H1 (cell line): Measurements from ENCODE around the gene CLIC1. TPM values are rescaled to one million over a fixed set of nuclear protein-coding genes. Genes with fewer than 3 reads are reported as not detected.

Experiments
- CTCF ChIA-PET: fragments of 300-600 bp; sonication (Branson Sonifier 250); formaldehyde crosslinking; loops from one replicate; lab custom pipeline; 2021; ENCODE audit not compliant: partially characterized antibody; lab: Charles Lee
- POLR2A ChIA-PET: fragments of 300-600 bp; sonication (Branson Sonifier 250); formaldehyde crosslinking; loops from one replicate; lab custom pipeline; 2021; ENCODE audit warnings: inconsistent platforms; ENCODE audit not compliant: partially characterized antibody; lab: Charles Lee
- DNase-seq, 2 experiments: peaks; one replicate each; pipeline versions ENCODE4 v3.0.0 to v3.0.0-alpha.2; 2010 to 2022; ENCODE audit warnings: low spot score in 2 of 2, low read depth in 1 of 2, mixed read lengths in 1 of 2
- FAIRE-seq: peaks from 2 replicates; lab custom pipeline; 2011; peaks lifted over from hg19 to GRCh38; lab: Jason Lieb, UNC
- H2AFZ ChIP-seq: 2 replicates; pipeline ENCODE4 v1.8.1; 2012; ENCODE audit warnings: low read length, inconsistent platforms
- H2AK5ac ChIP-seq: 2 replicates; pipeline ENCODE4 v1.6.1; 2013; ENCODE audit warnings: low read depth, low read length
- H2BK120ac ChIP-seq: replicated peaks from 2 replicates; pipeline ENCODE3; 2013; ENCODE audit warnings: low read depth, low read length, inconsistent platforms
- H2BK12ac ChIP-seq: 2 replicates; pipeline ENCODE4 v1.6.1; 2013; ENCODE audit warnings: low read depth, low read length
- H2BK15ac ChIP-seq: 2 replicates; pipeline ENCODE4 v1.6.1; 2013; ENCODE audit warnings: low read length
- H2BK20ac ChIP-seq: 2 replicates; pipeline ENCODE4 v1.6.1; 2013; ENCODE audit warnings: low read length
- H2BK5ac ChIP-seq: 2 replicates; pipeline ENCODE4 v1.6.1; 2013; ENCODE audit warnings: low read depth, low read length
- H3K14ac ChIP-seq: 2 replicates; pipeline ENCODE4 v1.6.1; 2013; ENCODE audit warnings: inconsistent platforms; ENCODE audit not compliant: insufficient read length
- H3K18ac ChIP-seq: 2 replicates; pipeline ENCODE4 v1.6.1; 2013; ENCODE audit warnings: low read length; ENCODE audit errors: extremely low read depth
- H3K23ac ChIP-seq: 2 replicates; pipeline ENCODE4 v1.6.1; 2013; ENCODE audit warnings: inconsistent platforms; ENCODE audit not compliant: insufficient read length
- H3K23me2 ChIP-seq: 2 replicates; pipeline ENCODE4 v1.6.1; 2013; ENCODE audit warnings: low read depth, low read length
- H3K27ac ChIP-seq: 2 replicates; pipeline ENCODE4 v1.6.1; 2011; ENCODE audit warnings: low read depth, low read length, inconsistent platforms
- H3K27me3 ChIP-seq, 4 experiments: replicated peaks in 1 of 4; 1 replicate in 1 of 4; 2 replicates in 3 of 4; pipeline versions ENCODE4 v1.6.1 to v1.8.1; 2011 to 2013; ENCODE audit warnings: low read length in 3 of 4, mild to moderate bottlenecking in 3 of 4, inconsistent platforms in 2 of 4, mixed read lengths in 2 of 4, moderate library complexity in 1 of 4; ENCODE audit not compliant: control insufficient read depth in 3 of 4, insufficient read depth in 3 of 4; ENCODE audit errors: extremely low read depth in 1 of 4
- H3K36me3 ChIP-seq, 4 experiments: 2 replicates each; pipeline versions ENCODE4 v1.6.1 to v1.8.1; 2011 to 2013; ENCODE audit warnings: mild to moderate bottlenecking in 4 of 4, low read length in 3 of 4, moderate library complexity in 2 of 4, control low read depth in 1 of 4, inconsistent platforms in 1 of 4; ENCODE audit not compliant: insufficient read depth in 4 of 4, control insufficient read depth in 2 of 4
- H3K4ac ChIP-seq: replicated peaks from 2 replicates; pipeline ENCODE3; 2013; ENCODE audit warnings: low read length, low read depth, mixed read lengths, inconsistent platforms; ENCODE audit not compliant: insufficient read length
- H3K4me1 ChIP-seq, 4 experiments: replicated peaks in 1 of 4; 1 replicate in 1 of 4; 2 replicates in 3 of 4; pipeline versions ENCODE4 v1.6.1 to v1.8.1; 2011 to 2013; ENCODE audit warnings: low read length in 3 of 4, inconsistent platforms in 2 of 4, mixed read lengths in 1 of 4; ENCODE audit not compliant: insufficient read depth in 4 of 4, control insufficient read depth in 3 of 4
- H3K4me2 ChIP-seq, 2 experiments: 2 replicates each; pipeline versions ENCODE4 v1.6.1 to v1.8.1; 2011 to 2013; ENCODE audit warnings: low read depth in 2 of 2, low read length in 2 of 2, control low read depth in 1 of 2, inconsistent platforms in 1 of 2, mild to moderate bottlenecking in 1 of 2; ENCODE audit not compliant: insufficient read depth in 1 of 2
- H3K4me3 ChIP-seq, 4 experiments: fragments of 200-600, 300-600 bp in 1 of 4; sonication (generic), shearing (Covaris generic), sonication (Bioruptor Twin) in 1 of 4; 2 replicates each; pipeline versions ENCODE4 v1.5.1 to v1.8.1; 2011 to 2016; ENCODE audit warnings: low read length in 4 of 4, low read depth in 3 of 4, control low read depth in 2 of 4, inconsistent platforms in 2 of 4, mild to moderate bottlenecking in 2 of 4, mixed read lengths in 1 of 4, moderate library complexity in 1 of 4; ENCODE audit not compliant: insufficient read depth in 2 of 4; ENCODE audit errors: extremely low read depth in 1 of 4
- H3K56ac ChIP-seq: replicated peaks from 2 replicates; pipeline ENCODE3; 2013; ENCODE audit warnings: low read depth, mild to moderate bottlenecking, mixed read lengths, low read length, inconsistent platforms; ENCODE audit not compliant: insufficient read length
- H3K79me1 ChIP-seq: 2 replicates; pipeline ENCODE4 v1.6.1; 2013; ENCODE audit warnings: low read depth, low read length, control low read depth
- H3K79me2 ChIP-seq, 2 experiments: 2 replicates each; pipeline versions ENCODE4 v1.6.1 to v1.8.1; 2012 to 2013; ENCODE audit warnings: low read length in 2 of 2, mild to moderate bottlenecking in 2 of 2, inconsistent platforms in 1 of 2; ENCODE audit not compliant: insufficient read depth in 2 of 2, control insufficient read depth in 1 of 2
- H3K9ac ChIP-seq, 4 experiments: replicated peaks in 1 of 4; 1 replicate in 1 of 4; 2 replicates in 3 of 4; pipeline versions ENCODE4 v1.6.1 to v1.8.1; 2011 to 2013; ENCODE audit warnings: low read depth in 3 of 4, low read length in 3 of 4, control low read depth in 2 of 4, mild to moderate bottlenecking in 2 of 4, moderate library complexity in 2 of 4, inconsistent platforms in 1 of 4; ENCODE audit errors: extremely low read depth in 1 of 4
- H3K9me3 ChIP-seq, 2 experiments: 2 replicates each; pipeline versions ENCODE4 v1.6.1 to v1.8.1; 2012 to 2013; ENCODE audit warnings: mild to moderate bottlenecking in 2 of 2, moderate library complexity in 2 of 2, control low read depth in 1 of 2, inconsistent platforms in 1 of 2, low read depth in 1 of 2, low read length in 1 of 2, mixed read lengths in 1 of 2; ENCODE audit not compliant: insufficient read depth in 2 of 2
- H4K20me1 ChIP-seq, 2 experiments: replicated peaks in 1 of 2; 2 replicates each; pipeline versions ENCODE3 to v1.8.1; 2011 to 2013; ENCODE audit warnings: inconsistent platforms in 2 of 2, low read length in 2 of 2, mild to moderate bottlenecking in 1 of 2; ENCODE audit not compliant: insufficient read depth in 2 of 2, control insufficient read depth in 1 of 2
- H4K5ac ChIP-seq: 2 replicates; pipeline ENCODE4 v1.6.1; 2013; ENCODE audit warnings: low read length, low read depth, mixed read lengths, inconsistent platforms; ENCODE audit not compliant: insufficient read length
- H4K8ac ChIP-seq: 2 replicates; pipeline ENCODE4 v1.8.0; 2013; ENCODE audit warnings: mild to moderate bottlenecking, moderate library complexity, low read length, inconsistent platforms; ENCODE audit not compliant: insufficient read depth; ENCODE audit errors: extremely low read depth
- H4K91ac ChIP-seq: replicated peaks from 2 replicates; pipeline ENCODE3; 2013; ENCODE audit warnings: low read length, mixed read lengths, inconsistent platforms; ENCODE audit not compliant: insufficient read length
- BACH1 ChIP-seq: IDR thresholded peaks from 2 replicates; pipeline ENCODE4 v1.6.1; 2012; ENCODE audit warnings: low read length, improper control_type of control experiment
- CBX5 ChIP-seq: fragments of 300-800, 300-1000 bp; sonication (generic); IDR thresholded peaks from 2 replicates; pipeline ENCODE4 v1.7.1; 2016; ENCODE audit warnings: antibody characterized with exemption, low read length, low read depth
- KDM4A ChIP-seq: IDR thresholded peaks from one replicate; pipeline ENCODE4 v1.7.1; 2012; ENCODE audit warnings: low read depth, mild to moderate bottlenecking, moderate library complexity, low read length, inconsistent platforms; ENCODE audit not compliant: severe bottlenecking
- NANOG ChIP-seq: IDR thresholded peaks from 2 replicates; pipeline ENCODE4 v1.6.1; 2011; ENCODE audit warnings: low read length, low read depth, mild to moderate bottlenecking, inconsistent platforms; ENCODE audit not compliant: insufficient read depth, poor library complexity, severe bottlenecking
- POLR2A ChIP-seq, 2 experiments: IDR thresholded peaks; 1 replicate in 1 of 2; 2 replicates in 1 of 2; pipeline ENCODE4 v1.6.1; 2011; ENCODE audit warnings: low read depth in 2 of 2, low read length in 2 of 2, mild to moderate bottlenecking in 2 of 2; ENCODE audit errors: control extremely low read depth in 1 of 2
- SAP30 ChIP-seq: fragments of 300-600 bp; sonication (generic); IDR thresholded peaks from 2 replicates; pipeline ENCODE4 v1.7.1; 2012; ENCODE audit warnings: low read length, moderate library complexity, mild to moderate bottlenecking, inconsistent platforms; ENCODE audit not compliant: insufficient read depth, insufficient replicate concordance
- SIN3A ChIP-seq, 2 experiments: IDR thresholded peaks in 1 of 2; conservative IDR thresholded peaks in 1 of 2; 2 replicates each; pipeline ENCODE4 v1.6.1; 2011 to 2012; ENCODE audit warnings: low read length in 2 of 2, improper control_type of control experiment in 1 of 2, low read depth in 1 of 2, mild to moderate bottlenecking in 1 of 2
- SIX5 ChIP-seq: IDR thresholded peaks from 2 replicates; pipeline ENCODE4 v1.6.1; 2011; ENCODE audit warnings: mild to moderate bottlenecking, low read depth, low read length
- SUZ12 ChIP-seq: fragments of 200-600 bp; sonication (generic); IDR thresholded peaks from 2 replicates; pipeline ENCODE4 v1.6.1; 2012; ENCODE audit warnings: mild to moderate bottlenecking, inconsistent platforms, low read length, moderate library complexity, mixed read lengths
- ZNF274 ChIP-seq: IDR thresholded peaks from 2 replicates; pipeline ENCODE4 v1.7.0; 2012; ENCODE audit warnings: low read length, borderline replicate concordance; ENCODE audit errors: extremely low read depth
- WGBS, 2 experiments: shearing (Covaris generic) in 1 of 2; methylation state at CpG; one replicate each; pipeline versions ENCODE4 v1.1.6 to v1.1.7; 2013 to 2015; ENCODE audit warnings: low lambda C conversion rate in 2 of 2, mixed read lengths in 2 of 2, inconsistent platforms in 1 of 2, low coverage in 1 of 2, missing lambda C conversion rate in 1 of 2; ENCODE audit not compliant: insufficient replicate concordance in 2 of 2, insufficient coverage in 1 of 2, insufficient read length in 1 of 2; ENCODE audit errors: extremely low coverage in 1 of 2, missing lambda C conversion rate in 1 of 2; 5-methylcytosine and 5-hydroxymethylcytosine counted together
- polyA plus RNA-seq, 7 experiments: library from polyadenylated mRNA; depleted of rRNA in 3 of 7; stranded (reverse) in 5 of 7; unstranded in 2 of 7; fragments of >200 nt in 5 of 7; fragments of 200-250 nt in 2 of 7; gene quantifications; 1 replicate in 5 of 7; 2 replicates in 1 of 7; 4 replicates in 1 of 7; pipeline versions ENCODE4 v1.2.1 to v1.2.3, GENCODE V29; 2011 to 2013; ENCODE audit warnings: missing spikeins in 2 of 7, mixed read lengths in 2 of 7
- total RNA-seq: library from RNA; stranded (reverse); fragmentation: NEBNext Ultra II Directional; extraction: Animal tissue kit (Norgen Biotek cat#: 25700); gene quantifications from 2 replicates; pipeline ENCODE4 v1.2.1, GENCODE V29; 2021
- TF ChIP-seq, protein P1 (sequence below): IDR thresholded peaks from 2 replicates; pipeline ENCODE4 v1.6.1; 2011; ENCODE audit warnings: low read length, improper control_type of control experiment

Gene CLIC1
- total and polyA plus RNA-seq, 2 of the 8 experiments (the other 6 are each of a cell fraction or from before 2014, with no cell fraction given): 250 to 277 TPM

DNA sequence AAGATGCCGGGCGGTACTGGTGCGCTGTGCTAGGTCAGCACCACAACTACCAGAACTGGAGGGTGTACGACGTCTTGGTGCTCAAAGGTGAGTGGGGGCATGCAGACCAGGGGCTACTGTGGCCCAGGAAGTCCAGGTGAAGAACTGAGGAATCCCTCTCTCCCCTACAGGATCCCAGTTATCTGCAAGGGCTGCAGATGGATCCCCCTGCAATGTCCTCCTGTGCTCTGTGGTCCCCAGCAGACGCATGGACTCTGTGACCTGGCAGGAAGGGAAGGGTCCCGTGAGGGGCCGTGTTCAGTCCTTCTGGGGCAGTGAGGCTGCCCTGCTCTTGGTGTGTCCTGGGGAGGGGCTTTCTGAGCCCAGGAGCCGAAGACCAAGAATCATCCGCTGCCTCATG is 28.6 kb downstream of the CLIC1 start:
- Histone ChIP-seq H3K56ac (no peak overlapping the region), H3K4me2 (no peak overlapping the region), H2BK15ac (no peak overlapping the region), H4K5ac (no peak overlapping the region), H2BK12ac (no peak overlapping the region), H3K23ac (no peak overlapping the region), H3K9ac (no peak overlapping the region), H3K79me2 (no peaks in the 10 kb centered on the region), H4K20me1 (no peaks in the 10 kb centered on the region), H2BK5ac (no peak overlapping the region), H3K4me3 (no peak overlapping the region), H3K9me3 (no peaks in the 10 kb centered on the region), H3K79me1 (no peaks in the 10 kb centered on the region), H3K23me2 (peaks cover 5% of the 10 kb centered on the region; the same call in 1 of the 2 replicates)
- WGBS, 2 experiments: 89% methylated on average over 10 of the region's 10 CpGs; no CpG with 5 or more reads in 1 of the 2 experiments
- CTCF ChIA-PET: interaction anchor here (1.6 kb wide), 1 partner anchor 8 kb away, joined by 6 read pairs; the partner anchor contains the start of gene LY6G6D
- POLR2A ChIA-PET: no interaction called here
- TF ChIP-seq BACH1 (no peak), SUZ12 (no peak), POLR2A (IDR thresholded peaks at IDR 0.05; ENCODE audit: control extremely low read depth in 1 of 2, low read depth in 2 of 2, low read length in 2 of 2) (no peak), SIX5 (no peak), ZNF274 (no peak), KDM4A (no peak), NANOG (no peak), CBX5 (no peak), SAP30 (no peak), SIN3A (conservative IDR thresholded peaks at IDR 0.05 in 1 of 2, IDR thresholded peaks at IDR 0.05 in 1 of 2; ENCODE audit: low read depth in 1 of 2, low read length in 2 of 2) (no peak)
- TF ChIP-seq, protein P1, sequence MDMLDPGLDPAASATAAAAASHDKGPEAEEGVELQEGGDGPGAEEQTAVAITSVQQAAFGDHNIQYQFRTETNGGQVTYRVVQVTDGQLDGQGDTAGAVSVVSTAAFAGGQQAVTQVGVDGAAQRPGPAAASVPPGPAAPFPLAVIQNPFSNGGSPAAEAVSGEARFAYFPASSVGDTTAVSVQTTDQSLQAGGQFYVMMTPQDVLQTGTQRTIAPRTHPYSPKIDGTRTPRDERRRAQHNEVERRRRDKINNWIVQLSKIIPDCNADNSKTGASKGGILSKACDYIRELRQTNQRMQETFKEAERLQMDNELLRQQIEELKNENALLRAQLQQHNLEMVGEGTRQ: no peak
- TF ChIP-seq, all 59 proteins: peak for 0
- Histone ChIP-seq H3K14ac (no peak overlapping the region), H2AK5ac (no peak overlapping the region), H3K27me3 (no peaks in the 10 kb centered on the region), H3K4me1 (peaks cover 0 to 4% (median 0%) of the 10 kb centered on the region in 4 experiments; a peak in 1 of 7 replicates), H3K36me3 (no peaks in the 10 kb centered on the region), H4K91ac (no peak overlapping the region), H3K18ac (no peak overlapping the region), H2AFZ (no peak overlapping the region), H2BK120ac (no peak overlapping the region), H4K8ac (no peak overlapping the region), H3K27ac (no peak overlapping the region), H2BK20ac (no peak overlapping the region), H3K4ac (no peak overlapping the region)
- DNase-seq (no peak), FAIRE-seq (no peak)
